Dedifferentiated amniotic fluid mesenchymal stem cell (primary cell): ENCODE results near the gene NPHS1.
A peak's percentile ranks its signal among the peaks of the same experiment; 100 is the strongest.
"Not testable (repeated sequence)": the region's sequence is repeated elsewhere in the genome, so short reads cannot be mapped to it uniquely, and the experiment has no call there.

Experiments used
- DNase-seq: peaks from one replicate; pipeline ENCODE4 v3.0.0-alpha.2; 2016; ENCODE audit errors: extremely low spot score

The NPHS1 gene, protein sequence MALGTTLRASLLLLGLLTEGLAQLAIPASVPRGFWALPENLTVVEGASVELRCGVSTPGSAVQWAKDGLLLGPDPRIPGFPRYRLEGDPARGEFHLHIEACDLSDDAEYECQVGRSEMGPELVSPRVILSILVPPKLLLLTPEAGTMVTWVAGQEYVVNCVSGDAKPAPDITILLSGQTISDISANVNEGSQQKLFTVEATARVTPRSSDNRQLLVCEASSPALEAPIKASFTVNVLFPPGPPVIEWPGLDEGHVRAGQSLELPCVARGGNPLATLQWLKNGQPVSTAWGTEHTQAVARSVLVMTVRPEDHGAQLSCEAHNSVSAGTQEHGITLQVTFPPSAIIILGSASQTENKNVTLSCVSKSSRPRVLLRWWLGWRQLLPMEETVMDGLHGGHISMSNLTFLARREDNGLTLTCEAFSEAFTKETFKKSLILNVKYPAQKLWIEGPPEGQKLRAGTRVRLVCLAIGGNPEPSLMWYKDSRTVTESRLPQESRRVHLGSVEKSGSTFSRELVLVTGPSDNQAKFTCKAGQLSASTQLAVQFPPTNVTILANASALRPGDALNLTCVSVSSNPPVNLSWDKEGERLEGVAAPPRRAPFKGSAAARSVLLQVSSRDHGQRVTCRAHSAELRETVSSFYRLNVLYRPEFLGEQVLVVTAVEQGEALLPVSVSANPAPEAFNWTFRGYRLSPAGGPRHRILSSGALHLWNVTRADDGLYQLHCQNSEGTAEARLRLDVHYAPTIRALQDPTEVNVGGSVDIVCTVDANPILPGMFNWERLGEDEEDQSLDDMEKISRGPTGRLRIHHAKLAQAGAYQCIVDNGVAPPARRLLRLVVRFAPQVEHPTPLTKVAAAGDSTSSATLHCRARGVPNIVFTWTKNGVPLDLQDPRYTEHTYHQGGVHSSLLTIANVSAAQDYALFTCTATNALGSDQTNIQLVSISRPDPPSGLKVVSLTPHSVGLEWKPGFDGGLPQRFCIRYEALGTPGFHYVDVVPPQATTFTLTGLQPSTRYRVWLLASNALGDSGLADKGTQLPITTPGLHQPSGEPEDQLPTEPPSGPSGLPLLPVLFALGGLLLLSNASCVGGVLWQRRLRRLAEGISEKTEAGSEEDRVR (N-terminal part only)

DNA sequence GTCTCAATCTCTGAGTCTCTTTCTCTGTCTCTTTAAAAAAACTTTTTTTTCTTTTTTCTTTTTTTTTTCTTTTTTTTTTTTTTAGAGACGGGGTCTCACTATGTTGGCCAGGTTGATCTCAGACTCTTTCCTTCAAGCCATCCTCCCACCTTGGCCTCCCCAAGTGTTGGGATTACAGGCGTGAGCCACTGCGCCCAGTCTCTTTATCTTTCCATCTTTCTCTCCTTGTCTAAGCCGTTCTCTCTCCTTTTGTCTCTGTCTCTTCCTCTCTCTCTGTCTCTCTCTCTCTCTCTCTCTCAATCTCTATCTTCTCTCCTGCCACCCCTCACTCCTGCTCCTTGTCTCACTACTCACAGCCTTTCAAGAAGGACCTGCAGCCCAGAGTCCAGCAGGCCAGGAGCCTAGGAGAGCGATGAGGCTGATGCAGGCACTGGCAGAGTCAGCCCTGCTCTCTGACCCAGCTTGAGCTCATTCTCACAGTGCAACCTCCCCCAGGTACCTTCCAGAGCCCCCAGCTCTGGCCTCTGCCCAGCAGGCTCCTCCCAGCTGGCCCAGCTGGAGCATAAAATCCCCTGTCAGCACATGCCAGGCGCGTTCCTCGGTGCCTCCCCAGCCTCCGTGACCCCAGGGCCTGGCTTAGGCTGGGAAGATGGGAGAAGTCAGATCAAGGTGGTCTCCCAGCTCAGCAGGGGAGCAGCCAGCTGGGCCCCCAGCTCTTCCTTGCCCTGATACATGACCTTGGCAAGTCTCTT lies at the start of gene NPHS1:
Gene NPHS1 (minus strand): TSS at position 476 of the 752 bp plus-strand sequence. CDS start 667 bp downstream, outside the sequence.
- no peak for DNase-seq

DNA sequence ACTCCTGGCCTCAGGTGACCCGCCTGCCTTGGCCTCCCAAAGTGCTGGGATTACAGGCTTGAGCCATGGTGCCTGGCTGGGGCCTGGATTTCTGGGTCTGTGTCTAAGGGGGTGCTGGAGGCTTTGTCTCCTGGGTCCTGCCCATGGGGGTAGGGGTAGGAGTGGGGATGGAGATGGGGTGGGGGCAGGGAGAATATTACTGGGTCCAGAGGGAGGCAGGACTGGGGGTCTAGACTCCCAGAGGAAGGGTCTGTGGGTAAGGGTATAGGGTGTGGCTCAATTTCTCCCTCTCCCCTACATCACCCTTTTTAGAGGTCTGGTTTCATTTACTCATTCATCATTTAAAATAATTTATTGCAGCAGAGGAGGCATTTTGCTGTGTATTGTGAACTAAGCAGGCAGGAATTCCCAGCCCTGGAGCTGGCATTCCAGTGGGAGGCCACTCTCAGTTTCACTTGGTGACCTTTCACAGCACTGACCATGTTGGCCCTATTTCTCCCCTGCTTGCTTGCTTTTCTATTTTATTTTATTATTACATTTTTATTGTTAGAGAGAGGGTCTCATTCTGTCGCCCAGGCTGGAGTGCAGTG lies 48.8 kb upstream of the NPHS1 start:
- DNase-seq = peak; percentile 68

- peak; percentile 51 for DNase-seq
Measured at GRCh38 chr19:35899547-35900214, 47.4 kb upstream of the NPHS1 start.

DNA sequence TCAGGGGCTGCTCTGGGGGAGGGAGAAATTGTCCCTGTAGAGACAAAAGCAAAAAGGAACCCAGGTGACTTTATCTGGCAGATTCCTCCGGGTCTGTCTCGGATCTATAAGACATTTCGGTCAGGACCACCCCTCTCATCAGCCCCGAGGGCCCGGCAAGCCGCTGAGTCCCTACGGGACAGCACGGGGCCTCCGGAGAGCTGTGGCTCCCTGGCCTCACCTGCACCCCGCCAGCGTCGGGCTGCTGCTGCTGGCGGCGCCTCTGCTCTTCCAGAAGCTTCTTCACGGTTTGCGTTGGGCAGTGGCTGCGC lies 46.1 kb upstream of the NPHS1 start:
- DNase-seq = no peak

DNA sequence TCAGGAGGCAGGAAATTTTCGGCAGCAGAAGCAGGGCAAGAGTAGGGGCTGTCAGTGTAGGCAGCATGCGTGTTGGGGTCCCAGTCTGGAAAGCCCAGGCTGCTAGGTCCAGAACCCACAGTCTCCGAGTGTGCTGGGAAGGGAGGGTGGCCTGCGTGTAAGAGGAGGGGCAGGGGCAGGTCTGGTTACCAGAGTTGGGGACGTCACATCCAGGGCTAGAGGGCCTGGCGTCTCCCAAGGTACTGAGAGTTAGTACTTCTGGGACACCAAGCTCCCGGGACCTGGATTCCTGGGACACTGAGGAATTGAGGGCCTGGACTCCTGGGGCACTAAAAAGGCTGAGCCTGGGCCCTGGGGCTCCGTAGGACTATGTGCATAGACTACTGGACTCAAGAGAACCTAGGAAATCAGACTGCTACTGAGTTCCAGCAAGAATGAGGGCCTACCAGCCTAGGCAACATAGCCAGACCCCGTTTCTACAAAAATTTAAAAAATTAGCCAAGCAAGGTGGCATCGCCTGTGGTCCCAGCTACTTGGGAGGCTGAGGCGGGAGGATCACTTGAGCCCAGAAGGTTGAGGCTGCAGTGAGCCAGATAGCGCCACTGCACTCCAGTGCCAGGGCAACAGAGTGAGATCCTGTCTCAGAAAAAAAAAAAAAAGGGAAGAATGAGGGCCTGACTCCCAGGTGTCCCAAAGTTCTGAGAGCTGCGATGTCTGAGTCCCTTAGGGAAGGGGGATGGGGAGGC lies 45.6 kb upstream of the NPHS1 start:
- DNase-seq = no peak

- no peak for DNase-seq
Measured at GRCh38 chr19:35896643-35897040, 44.3 kb upstream of the NPHS1 start.

DNA sequence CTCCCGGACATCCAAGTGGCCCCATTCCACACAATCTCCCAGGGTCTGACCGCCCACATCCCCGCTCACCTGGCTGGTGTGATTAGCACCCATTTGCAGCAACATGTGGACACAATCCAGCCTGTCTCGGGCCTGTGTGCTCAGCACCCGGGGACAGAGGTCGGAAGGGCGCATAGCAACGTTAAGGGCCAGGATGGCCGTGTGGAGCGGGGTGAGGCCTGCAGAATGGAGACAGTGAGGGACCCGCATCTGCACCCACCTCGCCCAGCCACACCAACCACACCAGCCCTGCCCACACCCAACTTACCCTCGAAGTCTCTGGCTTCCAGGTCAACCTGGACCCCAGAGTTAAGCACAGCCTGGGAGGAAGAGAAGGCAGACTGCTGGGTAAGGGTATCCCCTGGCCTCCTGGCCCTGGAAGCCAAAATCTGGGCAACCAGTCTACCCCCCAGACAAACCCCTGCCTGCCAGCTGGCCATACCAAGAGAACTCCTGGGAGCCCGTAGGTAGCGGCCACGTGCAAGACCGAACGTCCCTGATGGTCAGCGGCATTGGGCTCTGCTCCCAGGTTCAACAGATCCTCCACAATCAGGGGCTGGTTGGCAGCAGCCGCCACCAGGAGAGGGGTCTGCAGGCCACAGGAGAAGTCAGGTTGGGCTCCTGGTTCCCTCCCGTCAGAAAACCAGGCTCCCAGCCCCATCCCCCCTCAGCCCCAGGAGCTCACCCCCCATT lies 43.8 kb upstream of the NPHS1 start:
- DNase-seq = no peak

- DNase-seq = no peak
Measured at GRCh38 chr19:35894342-35894741, 42.0 kb upstream of the NPHS1 start.

- DNase-seq = not testable (repeated sequence)
Measured at GRCh38 chr19:35891819-35892218, 39.5 kb upstream of the NPHS1 start.

DNA sequence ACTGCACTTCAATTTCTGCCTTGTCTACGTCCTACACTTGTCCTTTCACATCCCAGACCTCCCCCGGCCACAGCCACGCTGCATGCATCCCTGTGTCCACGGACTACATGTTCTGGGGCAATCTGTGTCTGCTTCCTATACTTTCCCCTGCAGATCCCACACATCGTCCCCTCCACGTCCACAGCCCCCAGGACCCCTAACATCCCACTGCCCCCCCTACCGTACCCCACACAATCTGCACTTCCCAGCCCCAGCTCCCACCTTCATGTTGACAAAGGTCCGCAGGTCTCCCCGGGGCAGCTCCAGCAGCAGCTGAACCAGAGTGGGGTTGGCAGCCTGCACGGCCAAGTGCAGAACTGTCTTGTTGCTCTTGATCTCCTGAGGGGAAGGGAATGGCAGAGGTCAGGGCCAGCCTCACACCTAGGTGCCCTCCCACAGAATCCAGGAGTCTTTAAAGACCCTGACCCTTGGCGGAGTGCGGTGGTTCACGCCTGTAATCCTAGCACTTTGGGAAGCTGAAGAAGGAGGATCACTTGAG lies 37.9 kb upstream of the NPHS1 start:
- DNase-seq = no peak

GRCh38 chr19:35889370-35890112 lies 37.2 kb upstream of the NPHS1 start:
- DNase-seq = no peak

DNA sequence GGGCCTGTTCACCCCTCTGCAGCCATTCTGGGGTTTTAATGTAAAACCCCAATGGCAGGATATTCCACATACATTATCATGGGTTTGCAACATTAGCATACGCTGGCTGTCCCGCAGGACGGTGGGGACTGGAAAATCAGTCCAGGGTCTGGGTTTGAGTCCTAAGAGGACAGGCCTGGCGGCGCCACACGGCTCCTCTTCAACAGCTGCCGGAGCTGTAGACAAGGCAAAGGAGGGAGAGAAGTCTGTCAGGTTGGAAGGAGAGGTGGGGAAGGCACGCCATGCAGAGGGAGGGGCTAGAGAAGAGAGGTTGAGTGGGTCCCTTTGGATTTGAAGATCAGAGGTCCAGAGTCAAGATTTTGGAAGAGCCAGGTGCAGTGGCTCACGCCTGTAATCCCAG lies 36.1 kb upstream of the NPHS1 start:
- no peak for DNase-seq

- no peak for DNase-seq
Measured at GRCh38 chr19:35887197-35887596, 34.9 kb upstream of the NPHS1 start.

- DNase-seq = no peak
Measured at GRCh38 chr19:35885904-35886303, 33.6 kb upstream of the NPHS1 start.

DNA sequence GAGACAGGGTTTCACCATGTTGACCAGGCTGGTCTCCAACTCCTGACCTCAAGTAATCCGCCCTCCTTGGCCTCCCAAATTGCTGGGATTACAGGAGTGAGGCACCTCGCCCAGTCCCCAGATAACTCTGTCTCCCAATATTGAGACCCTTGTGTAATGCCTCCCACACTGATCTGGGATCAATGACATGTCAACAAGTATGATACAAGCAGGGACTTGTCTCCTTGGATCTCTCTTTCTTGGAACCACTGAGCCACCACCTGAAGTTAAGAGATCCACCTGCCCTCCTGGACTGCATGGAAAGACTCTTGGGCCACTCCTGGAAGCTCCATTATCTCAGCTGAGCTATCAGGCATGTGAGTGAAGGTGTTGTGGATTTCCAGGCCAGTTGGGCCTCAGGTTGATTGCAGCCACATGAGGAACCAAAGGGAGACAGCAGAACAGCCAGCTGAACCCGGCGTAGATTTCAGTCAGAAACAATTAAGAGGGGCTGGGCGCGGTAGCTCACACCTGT lies 33.0 kb upstream of the NPHS1 start:
- no peak for DNase-seq

GRCh38 chr19:35883882-35884281 lies 31.6 kb upstream of the NPHS1 start:
- no peak for DNase-seq

DNA sequence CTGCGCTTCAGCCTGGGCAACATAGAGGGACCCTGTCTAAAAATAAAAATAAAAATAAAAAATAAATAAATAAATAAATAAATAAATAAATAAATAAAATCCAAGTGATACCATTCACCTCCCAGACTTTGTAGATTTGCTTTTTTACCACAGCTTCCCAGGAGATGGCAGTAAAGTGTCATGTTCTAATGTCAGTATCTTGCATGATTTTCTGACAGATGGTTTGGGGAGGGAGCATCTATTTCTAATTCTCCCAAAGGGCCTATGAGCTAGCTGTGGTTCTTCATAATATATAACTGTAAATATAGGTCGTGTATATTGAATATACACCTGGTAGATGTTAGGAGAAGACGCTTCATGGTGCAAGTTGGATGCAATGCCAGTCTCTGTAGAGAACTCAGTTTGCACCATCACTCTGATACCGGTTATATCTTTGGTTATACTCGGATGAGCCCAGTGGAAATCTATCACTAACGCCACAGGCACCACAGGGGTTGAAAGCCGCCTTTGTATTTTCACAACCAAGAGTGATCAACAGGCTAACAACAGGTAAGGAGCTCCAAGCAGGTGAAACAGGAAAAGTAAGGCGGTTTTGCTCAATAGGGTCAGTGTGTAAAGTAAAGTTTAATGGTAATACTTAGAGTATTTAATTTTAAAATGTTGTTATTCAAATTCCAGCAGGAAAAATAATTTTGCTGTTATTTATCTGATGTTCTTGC lies 30.0 kb upstream of the NPHS1 start:
- peak; percentile 90 for DNase-seq
